A673 (cell line): ENCODE measurements around the gene GABRA5. TPM values are rescaled to one million over a fixed set of nuclear protein-coding genes. Genes with fewer than 3 reads are reported as not detected.

Experiments used
- BruUV-seq: library from RNA; stranded (reverse); fragments of 400-500 nt; replicated peaks from 2 replicates; lab custom pipeline; 2021; lab: Mats Ljungman, UMichigan
- CTCF ChIA-PET: fragments of 300-600 bp; sonication (Branson Sonifier 250); formaldehyde crosslinking; loops from one replicate; lab custom pipeline; 2022; ENCODE audit warnings: antibody characterized with exemption; lab: Charles Lee
- POLR2A ChIA-PET: fragments of 300-600 bp; sonication (Branson Sonifier 250); formaldehyde crosslinking; loops from one replicate; lab custom pipeline; 2022; ENCODE audit warnings: antibody characterized with exemption; ENCODE audit not compliant: low non-redundant PET; lab: Charles Lee
- DNase-seq: peaks from one replicate; pipeline ENCODE4 v3.0.0-alpha.2; 2015; ENCODE audit warnings: low spot score
- H3K27ac ChIP-seq: fragments of 200-600 bp; sonication (generic); 2 replicates; pipeline ENCODE4 v1.5.1; 2016; ENCODE audit warnings: mixed run types, low read depth, mild to moderate bottlenecking, mixed read lengths, antibody characterized with exemption, low read length; ENCODE audit not compliant: poor library complexity, severe bottlenecking
- H3K27me3 ChIP-seq: fragments of 200-600 bp; sonication (generic); replicated peaks from 2 replicates; pipeline ENCODE4 v1.6.1; 2017; ENCODE audit warnings: mixed run types, low read depth, mild to moderate bottlenecking, mixed read lengths, antibody characterized with exemption, low read length; ENCODE audit not compliant: insufficient read depth, poor library complexity
- H3K36me3 ChIP-seq: fragments of 200-600 bp; sonication (generic); 2 replicates; pipeline ENCODE4 v1.6.1; 2016; ENCODE audit warnings: mixed run types, mild to moderate bottlenecking, mixed read lengths, antibody characterized with exemption, low read length; ENCODE audit not compliant: insufficient read depth, poor library complexity, severe bottlenecking
- H3K4me1 ChIP-seq: fragments of 200-600 bp; sonication (generic); 2 replicates; pipeline ENCODE4 v1.6.1; 2017; ENCODE audit warnings: mixed run types, mild to moderate bottlenecking, mixed read lengths, antibody characterized with exemption, low read length; ENCODE audit not compliant: insufficient read depth, poor library complexity, severe bottlenecking
- H3K4me3 ChIP-seq: fragments of 200-600 bp; sonication (generic); 2 replicates; pipeline ENCODE4 v1.5.1; 2016; ENCODE audit warnings: low read depth, mixed run types, mild to moderate bottlenecking, mixed read lengths, low read length; ENCODE audit not compliant: poor library complexity, severe bottlenecking
- H3K9me3 ChIP-seq: fragments of 200-600 bp; sonication (generic); 2 replicates; pipeline ENCODE4 v1.6.1; 2016; ENCODE audit warnings: mixed run types, low read depth, mild to moderate bottlenecking, mixed read lengths, antibody characterized with exemption, low read length; ENCODE audit not compliant: poor library complexity, severe bottlenecking
- CTCF ChIP-seq: fragments of 300-800, 200-600 bp; sonication (generic); conservative IDR thresholded peaks from 2 replicates; pipeline ENCODE4 v1.5.1; 2017; ENCODE audit warnings: low read depth, mild to moderate bottlenecking, antibody characterized with exemption, low read length, moderate library complexity, mixed read lengths
- EZH2 ChIP-seq: fragments of 200-600 bp; sonication (generic); IDR thresholded peaks from 2 replicates; pipeline ENCODE4 v1.6.1; 2017; ENCODE audit warnings: borderline replicate concordance, low read depth, mild to moderate bottlenecking, mixed read lengths, antibody characterized with exemption, low read length; ENCODE audit not compliant: poor library complexity, severe bottlenecking
- intact Hi-C: fragments of 100-400 bp; cut with micrococcal nuclease; formaldehyde crosslinking; loops from one replicate; pipeline ENCODE4 v1.10.0; 2022; ENCODE audit not compliant: unreplicated experiment
- total RNA-seq: library from RNA; stranded (reverse); gene quantifications from 2 replicates; pipeline ENCODE4 v1.2.3, GENCODE V29; 2021

GABRA5 gene
- total RNA-seq, 1 experiment from 2014 or later, result not detected

GRCh38 chr15:26921433-26921832, 54.6 kb downstream of the GABRA5 start:
- no peak for TF ChIP-seq EZH2
- no peak for TF ChIP-seq CTCF
- Histone ChIP-seq H3K36me3 (no peaks in the 10 kb centered on the region), H3K4me3 (no peak overlapping the region), H3K9me3 (peaks cover 61% of the 10 kb centered on the region), H3K4me1 (no peaks in the 10 kb centered on the region), H3K27me3 (no peaks in the 10 kb centered on the region), H3K27ac (no peak overlapping the region)
- ChIA-PET CTCF (no interaction called here), POLR2A (no interaction called here)
- no peak for DNase-seq
- no TSS peak for BruUV-seq
- intact Hi-C loops, result no loop called here

GRCh38 chr15:26926081-26926480, 59.2 kb downstream of the GABRA5 start:
- H3K36me3 ChIP-seq, result no peaks in the 10 kb centered on the region
- intact Hi-C loops, result no loop called here
- no peak overlapping the region for H3K4me3 ChIP-seq
- ChIA-PET CTCF (no interaction called here), POLR2A (no interaction called here)
- no peak overlapping the region for H3K27ac ChIP-seq
- no peaks in the 10 kb centered on the region for H3K27me3 ChIP-seq
- H3K9me3 ChIP-seq, result peaks cover 30% of the 10 kb centered on the region
- TF ChIP-seq CTCF, result no peak
- no peak for TF ChIP-seq EZH2
- no peaks in the 10 kb centered on the region for H3K4me1 ChIP-seq
- BruUV-seq, result no TSS peak
- no peak for DNase-seq

GRCh38 chr15:26928051-26928450, 61.2 kb downstream of the GABRA5 start:
- no peaks in the 10 kb centered on the region for H3K27me3 ChIP-seq
- intact Hi-C loops, result no loop called here
- DNase-seq, result no peak
- CTCF ChIA-PET, result no interaction called here
- POLR2A ChIA-PET, result no interaction called here
- no peak overlapping the region for H3K27ac ChIP-seq
- BruUV-seq, result no TSS peak
- peaks cover 29% of the 10 kb centered on the region for H3K9me3 ChIP-seq
- TF ChIP-seq CTCF (no peak), EZH2 (no peak)
- H3K4me3 ChIP-seq, result no peak overlapping the region
- no peaks in the 10 kb centered on the region for H3K36me3 ChIP-seq
- H3K4me1 ChIP-seq, result no peaks in the 10 kb centered on the region
